Testis (tissue), 2 donors: ENCODE results near the gene FAM53A.

Source experiments
- POLR2A ChIP-seq: fragments of 450-650 bp; IDR thresholded peaks from one replicate; pipeline ENCODE4 v1.6.1; 2017; ENCODE audit warnings: antibody characterized with exemption, mild to moderate bottlenecking, moderate library complexity
- TF ChIP-seq, protein P1 (sequence below), 3 experiments: fragments of 450-650 bp in 2 of 3; fragments of 200-600 bp in 1 of 3; sonication (generic) in 1 of 3; IDR thresholded peaks; one replicate each; pipeline ENCODE4 v1.5.1; 2016 to 2019; ENCODE audit warnings: antibody characterized with exemption in 3 of 3, mild to moderate bottlenecking in 2 of 3, moderate library complexity in 1 of 3

DNA sequence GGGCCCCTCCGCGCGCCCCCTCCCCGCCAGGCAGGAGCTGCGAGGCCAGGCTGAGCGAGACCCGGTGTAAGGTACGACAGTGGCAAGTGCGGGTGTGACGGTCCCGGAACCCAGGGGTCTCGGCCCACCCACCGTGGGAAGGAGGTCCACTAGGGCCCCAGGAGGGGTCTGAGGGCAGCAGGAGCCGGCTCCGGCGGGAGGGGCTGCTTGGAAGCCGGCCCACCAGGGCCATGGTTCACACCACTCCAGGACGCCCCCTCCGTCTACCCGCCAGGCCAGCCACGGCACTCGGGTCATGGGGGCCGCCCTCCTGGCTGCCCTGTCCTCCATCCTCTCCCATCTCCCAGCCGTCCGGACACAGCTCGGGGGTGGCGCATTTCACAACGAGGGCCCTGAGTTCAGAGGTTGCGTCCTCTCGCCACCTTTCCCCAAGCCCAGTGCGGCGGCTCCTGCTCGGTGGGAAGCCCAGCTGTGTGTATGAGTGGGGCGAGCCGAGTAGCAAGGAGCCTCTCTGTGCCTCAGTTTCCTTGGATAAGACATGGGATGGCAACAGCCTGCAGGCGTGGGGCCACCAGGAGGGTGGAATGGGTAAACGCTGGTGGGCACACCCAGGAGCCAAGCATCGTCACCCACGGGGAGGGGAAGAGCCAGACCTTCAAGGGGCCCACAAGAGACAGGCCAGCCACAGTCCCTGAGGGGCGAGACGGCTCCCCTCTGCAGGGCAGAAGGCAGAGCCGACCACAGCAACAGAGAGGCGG lies 81.3 kb downstream of the FAM53A start:
- TF ChIP-seq POLR2A, result no peak
- TF ChIP-seq, protein P1, sequence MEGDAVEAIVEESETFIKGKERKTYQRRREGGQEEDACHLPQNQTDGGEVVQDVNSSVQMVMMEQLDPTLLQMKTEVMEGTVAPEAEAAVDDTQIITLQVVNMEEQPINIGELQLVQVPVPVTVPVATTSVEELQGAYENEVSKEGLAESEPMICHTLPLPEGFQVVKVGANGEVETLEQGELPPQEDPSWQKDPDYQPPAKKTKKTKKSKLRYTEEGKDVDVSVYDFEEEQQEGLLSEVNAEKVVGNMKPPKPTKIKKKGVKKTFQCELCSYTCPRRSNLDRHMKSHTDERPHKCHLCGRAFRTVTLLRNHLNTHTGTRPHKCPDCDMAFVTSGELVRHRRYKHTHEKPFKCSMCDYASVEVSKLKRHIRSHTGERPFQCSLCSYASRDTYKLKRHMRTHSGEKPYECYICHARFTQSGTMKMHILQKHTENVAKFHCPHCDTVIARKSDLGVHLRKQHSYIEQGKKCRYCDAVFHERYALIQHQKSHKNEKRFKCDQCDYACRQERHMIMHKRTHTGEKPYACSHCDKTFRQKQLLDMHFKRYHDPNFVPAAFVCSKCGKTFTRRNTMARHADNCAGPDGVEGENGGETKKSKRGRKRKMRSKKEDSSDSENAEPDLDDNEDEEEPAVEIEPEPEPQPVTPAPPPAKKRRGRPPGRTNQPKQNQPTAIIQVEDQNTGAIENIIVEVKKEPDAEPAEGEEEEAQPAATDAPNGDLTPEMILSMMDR (IDR thresholded peaks at IDR 0.05), result no peak
